Superior temporal gyrus (tissue), 1 donor: ENCODE results near the gene RCCD1.

Experiments used
- DNase-seq: peaks from one replicate; pipeline ENCODE4 v3.0.0-alpha.2; 2016; ENCODE audit errors: extremely low spot score

The RCCD1 gene

DNA sequence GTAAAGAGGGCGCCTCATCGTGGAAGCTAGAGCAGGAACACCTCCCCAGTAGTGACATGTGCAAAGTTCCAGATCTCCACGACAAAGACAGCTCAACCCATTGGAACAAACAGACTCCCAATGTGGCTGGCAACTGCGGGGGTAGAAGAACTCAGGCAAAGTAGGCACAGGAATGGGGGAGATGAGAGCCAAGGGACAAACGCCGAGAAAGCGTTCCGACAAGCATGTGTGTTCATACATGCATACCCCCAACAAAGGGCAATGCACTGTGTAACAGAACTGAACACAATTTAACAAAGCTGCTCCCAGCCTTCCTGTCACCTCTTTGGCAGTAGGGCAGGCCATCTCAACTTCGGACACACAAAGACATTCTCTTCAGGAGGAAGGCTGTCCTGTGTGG, 11.6 kb downstream of the RCCD1 start:
- no peak for DNase-seq

- no peak for DNase-seq
Observed at GRCh38 chr15:90967206-90967605, 12.5 kb downstream of the RCCD1 start.

GRCh38 chr15:90968434-90968833, 13.8 kb downstream of the RCCD1 start:
- DNase-seq = no peak

- DNase-seq = no peak
Observed at GRCh38 chr15:90970274-90970673, 15.6 kb downstream of the RCCD1 start.

GRCh38 chr15:90972133-90972532, 17.4 kb downstream of the RCCD1 start:
- DNase-seq = no peak

GRCh38 chr15:90974216-90974615, 19.5 kb downstream of the RCCD1 start:
- DNase-seq = no peak

DNA sequence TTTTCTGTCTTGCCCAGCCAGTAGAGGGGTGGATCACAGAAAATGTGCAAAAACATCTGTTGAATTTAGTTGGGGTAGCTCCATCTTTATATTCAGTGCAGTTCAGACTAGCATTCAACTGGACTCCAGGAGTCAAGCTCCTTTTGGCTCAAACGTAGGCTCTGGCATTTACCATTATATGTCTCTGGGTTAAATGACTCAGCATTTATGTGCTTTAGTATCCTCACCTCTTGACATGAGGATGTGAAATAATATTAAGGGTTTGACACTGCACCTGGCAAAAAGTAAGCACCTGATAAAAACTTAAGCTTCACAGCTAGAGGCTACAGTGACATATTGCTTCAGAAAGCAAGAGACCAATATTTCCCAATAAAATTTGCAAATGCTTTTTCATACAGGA, 24.9 kb downstream of the RCCD1 start:
- no peak for DNase-seq

- no peak for DNase-seq
Observed at GRCh38 chr15:90981681-90982080, 27.0 kb downstream of the RCCD1 start.

DNA sequence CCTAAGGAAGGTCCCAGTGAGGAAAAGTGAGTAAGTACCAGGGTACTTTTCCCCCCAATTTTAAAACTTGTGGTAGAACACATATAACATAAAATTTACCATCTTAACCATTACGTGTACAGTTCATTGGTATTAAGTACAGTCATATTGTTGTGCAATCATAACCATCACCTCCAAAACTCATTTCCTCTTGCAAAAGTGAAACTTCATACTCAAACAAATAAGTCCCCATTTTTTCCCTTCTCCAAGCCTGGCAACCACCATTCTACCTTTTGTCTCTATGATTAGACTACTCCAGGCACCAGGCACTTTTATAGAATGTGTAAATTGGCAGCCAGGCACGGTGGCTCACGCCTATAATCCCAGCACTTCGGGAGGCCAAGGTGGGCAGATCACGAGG, 27.5 kb downstream of the RCCD1 start:
- DNase-seq = no peak

GRCh38 chr15:90986790-90987507, 32.3 kb downstream of the RCCD1 start:
- no peak for DNase-seq

- no peak for DNase-seq
Observed at GRCh38 chr15:90987561-90988141, 33.0 kb downstream of the RCCD1 start.

GRCh38 chr15:90988296-90988695, 33.6 kb downstream of the RCCD1 start:
- no peak for DNase-seq

DNA sequence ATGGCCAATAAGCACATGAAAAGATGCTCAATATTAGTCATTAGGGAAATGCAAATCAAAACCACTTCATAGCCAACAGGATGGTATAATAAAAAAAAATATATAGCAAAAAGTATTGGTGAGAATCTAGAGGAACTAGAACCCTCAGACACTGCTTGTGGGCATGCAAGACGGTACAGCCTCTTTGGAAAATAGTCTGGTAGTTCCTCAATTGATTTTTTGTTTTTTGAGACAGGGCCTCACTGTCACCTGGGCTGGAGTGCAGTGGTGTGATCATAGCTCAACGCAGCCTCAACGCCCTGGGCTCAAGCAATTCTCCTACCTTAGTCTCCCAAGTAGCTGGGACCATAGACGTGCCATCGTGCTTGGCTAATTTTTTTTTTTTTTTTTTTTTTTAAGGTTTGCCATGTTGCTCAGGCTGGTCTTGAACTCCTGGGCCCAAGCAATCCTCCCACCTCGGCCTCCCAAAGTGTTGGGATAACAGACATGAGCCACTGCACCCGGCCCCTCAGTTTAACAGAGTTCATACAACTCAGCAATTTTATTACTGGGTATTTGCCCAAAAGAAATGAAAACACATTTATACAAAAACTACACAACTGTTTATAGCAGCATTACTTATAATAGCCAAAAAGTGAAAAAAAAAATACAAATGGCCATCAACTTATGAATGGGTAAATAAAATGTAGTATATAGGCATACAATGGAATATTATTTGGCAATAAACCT, 34.5 kb downstream of the RCCD1 start:
- no peak for DNase-seq

DNA sequence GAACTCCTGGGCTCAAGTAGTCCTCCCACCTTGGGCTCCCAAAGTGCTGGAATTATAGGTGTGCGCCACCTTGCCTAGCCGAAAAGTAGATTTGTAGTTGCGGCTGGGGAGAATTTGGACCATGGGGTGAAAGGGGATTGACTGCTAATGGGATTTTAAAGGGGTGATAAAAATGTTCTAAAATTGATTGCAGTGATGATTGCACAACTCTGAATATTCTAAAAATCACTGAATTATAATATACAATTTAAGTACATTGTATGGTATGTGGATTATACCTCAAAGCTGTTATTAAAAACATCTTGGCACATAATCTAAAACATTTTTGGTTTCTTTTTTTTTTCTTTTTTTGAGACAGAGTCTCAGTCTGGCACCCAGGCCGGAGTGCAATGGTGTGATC, 35.8 kb downstream of the RCCD1 start:
- DNase-seq = no peak

DNA sequence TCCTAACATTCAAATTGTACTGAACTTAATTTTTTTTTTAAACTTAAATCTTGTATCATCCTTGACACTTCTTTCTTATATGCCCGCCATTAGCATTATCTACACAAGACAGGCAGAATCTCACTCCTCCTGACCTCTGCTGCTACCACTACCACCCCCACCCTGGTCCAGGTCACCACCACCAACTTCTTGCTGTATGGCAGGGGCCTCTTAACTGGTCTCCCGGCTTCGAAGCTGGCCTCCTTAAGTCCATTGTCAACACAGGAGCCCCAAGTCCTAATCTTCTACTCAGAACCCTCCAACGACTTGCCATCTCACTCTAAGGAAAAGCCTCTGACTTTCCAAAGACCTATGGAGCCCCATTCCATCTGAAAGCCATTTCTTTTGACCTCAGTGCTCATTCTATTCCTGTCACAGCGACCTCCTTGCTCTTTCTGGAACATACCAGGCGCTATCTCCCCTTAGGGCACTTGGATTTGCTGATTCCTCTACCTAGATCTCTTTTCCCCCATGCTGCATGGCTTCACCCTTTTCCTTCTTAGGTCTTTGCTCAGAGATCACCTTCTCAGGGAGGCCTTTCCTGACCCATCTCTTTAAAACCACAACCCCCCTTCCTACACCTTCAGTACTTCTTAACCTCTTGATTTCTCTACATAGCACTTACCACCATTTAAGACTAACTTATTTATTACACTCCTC, 37.1 kb downstream of the RCCD1 start:
- DNase-seq = no peak

- DNase-seq = no peak
Observed at GRCh38 chr15:90994059-90994416, 39.4 kb downstream of the RCCD1 start.

- peak; percentile 97 for DNase-seq
Observed at GRCh38 chr15:90994417-90995311, 40.0 kb downstream of the RCCD1 start, which contains the start of gene PRC1. PRC1 (minus strand) TSS chr15:90994535; CDS start chr15:90994417, 118 bp downstream.

DNA sequence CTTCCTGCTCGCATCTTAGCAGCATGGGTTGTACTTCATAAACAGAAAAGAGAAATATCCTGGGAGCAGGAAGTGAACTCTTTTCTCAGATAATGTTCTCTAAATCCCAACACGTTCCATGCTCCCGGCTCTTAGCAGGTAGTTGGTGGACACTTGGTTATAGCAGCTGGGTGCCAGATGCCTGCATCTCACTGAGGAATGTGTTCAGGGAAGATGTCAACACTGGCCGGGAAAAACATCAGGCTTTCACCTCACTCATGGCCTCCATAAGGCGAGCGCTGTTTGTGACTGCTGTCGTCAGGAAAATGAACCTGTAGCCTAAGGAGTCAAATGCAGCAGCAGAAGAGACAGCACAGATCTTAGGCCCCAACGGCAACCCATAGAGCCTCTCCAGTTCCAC, 44.1 kb downstream of the RCCD1 start:
- no peak for DNase-seq

DNA sequence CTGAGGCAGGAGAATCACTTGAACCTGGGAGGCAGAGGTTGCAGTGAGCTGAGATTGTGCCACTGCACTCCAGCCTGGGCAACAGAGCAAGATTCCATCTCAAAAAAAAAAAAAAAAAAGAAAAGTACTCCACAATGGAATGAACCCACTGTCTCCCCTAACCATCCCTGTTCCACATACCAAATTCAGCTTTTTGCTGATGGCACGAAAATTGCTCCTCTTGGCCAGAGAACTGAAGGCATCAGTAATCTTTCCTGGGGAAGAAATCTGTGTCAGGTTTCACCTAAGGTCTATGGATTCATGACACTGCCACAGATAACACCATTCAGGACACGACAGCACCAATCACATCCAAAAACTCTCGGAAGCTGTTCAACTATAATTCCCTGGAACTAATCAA, 46.5 kb downstream of the RCCD1 start:
- DNase-seq = no peak

DNA sequence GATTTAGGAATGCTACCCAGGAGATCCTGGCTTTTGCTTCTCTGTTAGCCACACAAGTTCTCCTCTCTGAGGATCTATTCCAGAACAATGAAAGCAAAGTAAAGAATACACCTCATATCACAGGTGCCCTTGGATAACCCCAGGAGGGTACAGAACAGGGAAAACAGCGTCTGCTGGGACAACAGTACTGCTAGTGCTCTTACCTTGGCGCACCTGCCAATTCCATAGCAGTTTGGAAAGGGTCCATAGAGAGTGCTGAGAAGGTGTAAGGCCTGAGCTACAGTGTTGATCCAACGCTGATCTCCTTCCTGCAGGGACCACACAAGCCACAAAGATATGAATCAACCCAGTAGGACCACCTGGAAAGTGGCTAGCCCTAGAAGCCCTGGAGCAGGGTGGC, 52.6 kb downstream of the RCCD1 start:
- DNase-seq = no peak
